Prostate gland (tissue), 2 donors: ENCODE measurements around the gene OR56A4. TPM values are rescaled to one million over a fixed set of nuclear protein-coding genes. Genes with fewer than 3 reads are reported as not detected.

Experiments
- DNase-seq: peaks from one replicate; pipeline ENCODE4 v3.0.0-alpha.2; 2019; ENCODE audit warnings: low spot score
- H3K27ac ChIP-seq, 2 donors: fragments of 200-600 bp; sonication (generic); 2 replicates each; pipeline ENCODE4 v1.5.1; 2017 to 2019
- H3K27me3 ChIP-seq: fragments of 200-600 bp; sonication (generic); replicated peaks from 2 replicates; pipeline ENCODE4 v1.5.1; 2019; ENCODE audit not compliant: insufficient read depth
- H3K36me3 ChIP-seq, 2 donors: fragments of 200-600 bp; sonication (generic); 1 replicate in 1 of 2; 2 replicates in 1 of 2; pipeline versions ENCODE4 v1.5.1 to v1.8.1; 2017 to 2019
- H3K4me1 ChIP-seq: fragments of 200-600 bp; sonication (generic); replicated peaks from 2 replicates; pipeline ENCODE4 v1.5.1; 2019
- H3K4me3 ChIP-seq, 2 donors: fragments of 200-600 bp; sonication (generic); 2 replicates each; pipeline ENCODE4 v1.5.1; 2017 to 2019
- H3K9me3 ChIP-seq: fragments of 200-600 bp; sonication (generic); 2 replicates; pipeline ENCODE4 v1.5.1; 2017
- POLR2A ChIP-seq: fragments of 450-650 bp; IDR thresholded peaks from one replicate; pipeline ENCODE4 v1.6.1; 2016; ENCODE audit warnings: antibody characterized with exemption, mild to moderate bottlenecking
- POLR2AphosphoS5 ChIP-seq: sonication (generic); formaldehyde crosslinking; IDR thresholded peaks from one replicate; pipeline ENCODE4 v1.6.1; 2017; ENCODE audit warnings: antibody characterized with exemption
- WGBS: methylation state at CpG from one replicate; pipeline ENCODE4 v1.1.5; 2018; 5-methylcytosine and 5-hydroxymethylcytosine counted together
- intact Hi-C: fragments of 100-400 bp; cut with DNase I; formaldehyde crosslinking; loops from one replicate; pipeline ENCODE4 v1.14.2; 2022
- total RNA-seq, 2 donors: library from RNA; depleted of rRNA; stranded (reverse); fragments of >200 nt; gene quantifications; one replicate each; pipeline ENCODE4 v1.1.0, GENCODE V29; 2016
- TF ChIP-seq, protein P1 (sequence below), 4 experiments: fragments of 200-600 bp in 2 of 4; fragments of 450-650 bp in 2 of 4; sonication (generic) in 2 of 4; IDR thresholded peaks; 1 replicate in 3 of 4; 2 replicates in 1 of 4; pipeline ENCODE4 v1.5.1; 2016 to 2019; ENCODE audit warnings: antibody characterized with exemption in 4 of 4, mild to moderate bottlenecking in 2 of 4, moderate library complexity in 2 of 4

Gene OR56A4
- total RNA-seq, 2 donors from 2014 or later: not detected

DNA sequence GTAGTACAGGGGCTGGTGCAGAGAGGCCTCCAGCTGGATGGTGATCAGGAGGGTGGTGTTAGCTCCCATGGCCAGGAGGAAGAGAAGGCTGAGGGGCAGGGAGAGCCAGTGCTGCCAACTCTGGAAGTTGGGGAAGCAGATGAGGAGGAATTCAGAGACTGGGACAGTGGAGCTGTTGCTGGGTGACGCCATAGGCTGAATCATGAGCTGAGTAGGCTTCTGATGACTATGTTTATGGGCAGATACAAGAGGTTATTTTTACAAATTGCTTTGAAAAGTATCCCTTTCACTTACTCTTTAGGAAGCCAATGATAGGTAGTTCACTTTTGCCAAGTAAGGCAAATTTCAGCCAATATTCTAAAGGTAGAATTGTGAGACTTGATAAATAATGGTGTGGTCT is 20.8 kb upstream of the OR56A4 start:
- TF ChIP-seq POLR2AphosphoS5 (no peak), POLR2A (no peak)
- TF ChIP-seq, protein P1, sequence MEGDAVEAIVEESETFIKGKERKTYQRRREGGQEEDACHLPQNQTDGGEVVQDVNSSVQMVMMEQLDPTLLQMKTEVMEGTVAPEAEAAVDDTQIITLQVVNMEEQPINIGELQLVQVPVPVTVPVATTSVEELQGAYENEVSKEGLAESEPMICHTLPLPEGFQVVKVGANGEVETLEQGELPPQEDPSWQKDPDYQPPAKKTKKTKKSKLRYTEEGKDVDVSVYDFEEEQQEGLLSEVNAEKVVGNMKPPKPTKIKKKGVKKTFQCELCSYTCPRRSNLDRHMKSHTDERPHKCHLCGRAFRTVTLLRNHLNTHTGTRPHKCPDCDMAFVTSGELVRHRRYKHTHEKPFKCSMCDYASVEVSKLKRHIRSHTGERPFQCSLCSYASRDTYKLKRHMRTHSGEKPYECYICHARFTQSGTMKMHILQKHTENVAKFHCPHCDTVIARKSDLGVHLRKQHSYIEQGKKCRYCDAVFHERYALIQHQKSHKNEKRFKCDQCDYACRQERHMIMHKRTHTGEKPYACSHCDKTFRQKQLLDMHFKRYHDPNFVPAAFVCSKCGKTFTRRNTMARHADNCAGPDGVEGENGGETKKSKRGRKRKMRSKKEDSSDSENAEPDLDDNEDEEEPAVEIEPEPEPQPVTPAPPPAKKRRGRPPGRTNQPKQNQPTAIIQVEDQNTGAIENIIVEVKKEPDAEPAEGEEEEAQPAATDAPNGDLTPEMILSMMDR (IDR thresholded peaks at IDR 0.05): no peak
- 96% methylated on average over 1 of the region's 1 CpG for WGBS
- intact Hi-C loops: loop anchor here (10.0 kb wide), 1 partner anchor 417 kb away; the partner anchor contains the start of gene HPX

DNA sequence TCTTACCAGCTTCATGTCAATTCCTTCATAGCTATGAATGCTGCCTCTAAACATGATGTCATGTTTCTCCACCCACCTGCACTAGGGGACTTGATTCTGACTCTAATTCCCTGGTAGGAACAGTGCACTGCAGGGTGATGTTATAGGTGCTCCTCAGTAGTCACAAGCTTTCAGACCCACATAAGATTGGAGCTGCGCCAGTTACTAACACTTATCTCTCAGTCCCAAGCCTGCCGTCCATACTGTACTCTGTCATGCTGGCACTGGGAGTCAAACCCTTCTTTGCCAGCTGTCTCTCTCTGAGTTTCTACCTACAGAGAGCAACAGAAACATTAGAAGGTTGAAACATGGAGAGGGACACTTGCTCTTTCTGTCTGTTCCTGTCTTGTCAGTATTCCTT is 18.3 kb upstream of the OR56A4 start:
- Histone ChIP-seq H3K4me1 (no peaks in the 10 kb centered on the region), H3K27me3 (no peaks in the 10 kb centered on the region), H3K9me3 (no peaks in the 10 kb centered on the region), H3K27ac (no peak overlapping the region), H3K36me3 (no peaks in the 10 kb centered on the region), H3K4me3 (no peak overlapping the region)
- DNase-seq: no peak
- 64% methylated on average over 2 of the region's 2 CpGs for WGBS
- intact Hi-C loops: loop anchor here (10.0 kb wide), 1 partner anchor 420 kb away; the partner anchor contains the start of gene HPX
- TF ChIP-seq POLR2AphosphoS5: no peak
- TF ChIP-seq, protein P1 (IDR thresholded peaks at IDR 0.05): no peak
- no peak for TF ChIP-seq POLR2A

More for the DNA sequence above, 20.8 kb upstream of the OR56A4 start:
- Histone ChIP-seq H3K36me3 (no peaks in the 10 kb centered on the region), H3K9me3 (no peaks in the 10 kb centered on the region), H3K4me3 (no peak overlapping the region), H3K27me3 (no peaks in the 10 kb centered on the region), H3K4me1 (no peaks in the 10 kb centered on the region), H3K27ac (no peak overlapping the region)
- no peak for DNase-seq

DNA sequence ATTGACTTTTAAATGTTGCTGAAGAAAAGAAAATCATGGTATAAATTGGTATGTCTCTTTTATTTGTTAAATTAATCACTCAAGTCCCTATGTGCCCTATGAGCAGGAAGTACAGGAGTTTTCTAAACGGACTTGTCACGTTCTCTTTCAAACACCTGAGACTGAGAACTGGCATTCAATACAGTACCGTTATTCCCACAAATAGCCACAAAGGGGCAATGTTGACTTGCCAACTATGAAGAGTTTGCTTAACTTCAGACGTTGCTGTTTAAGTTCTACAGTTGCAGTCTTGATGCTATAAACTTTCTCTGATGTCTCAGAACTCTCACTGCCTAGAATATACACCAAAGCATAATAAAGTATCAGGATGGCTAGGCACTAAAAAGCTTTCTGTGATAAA is 16.2 kb upstream of the OR56A4 start:
- 1% methylated on average over 4 of the region's 4 CpGs for WGBS
- H3K4me1 ChIP-seq: no peaks in the 10 kb centered on the region
- peak; percentile 7 for DNase-seq
- intact Hi-C loops: loop anchor here (5.0 to 10.0 kb wide), 3 partner anchors 294 to 422 kb away; partner anchors contain the start of gene HPX
- TF ChIP-seq, protein P1 (IDR thresholded peaks at IDR 0.05): peak in 3 of 4 experiments; percentile 29 to 59 (median 45)
- TF ChIP-seq POLR2AphosphoS5: no peak
- TF ChIP-seq POLR2A: no peak
- no peaks in the 10 kb centered on the region for H3K36me3 ChIP-seq
- H3K27me3 ChIP-seq: no peaks in the 10 kb centered on the region
- no peak overlapping the region for H3K4me3 ChIP-seq
- H3K9me3 ChIP-seq: no peaks in the 10 kb centered on the region
- H3K27ac ChIP-seq: no peak overlapping the region

DNA sequence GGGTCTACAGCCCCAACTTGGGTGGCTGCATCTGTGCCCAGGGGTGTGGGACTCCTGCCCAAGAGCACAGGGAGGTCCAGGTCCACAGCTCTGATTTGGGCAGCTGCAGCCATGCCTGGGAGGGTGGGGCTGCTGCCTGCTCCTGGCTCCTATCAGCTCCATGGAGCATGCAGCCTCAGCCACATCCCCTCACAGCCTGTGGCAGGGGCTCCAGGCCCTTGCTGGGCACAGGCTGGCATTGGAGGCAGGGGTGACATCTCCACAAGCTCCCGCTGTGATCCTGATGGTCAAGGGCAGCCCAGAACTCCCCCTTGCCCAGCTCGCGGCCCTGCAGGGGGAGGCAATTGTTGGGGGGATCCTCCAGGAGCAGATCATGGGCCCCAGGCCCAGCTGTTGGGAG is 6.3 kb upstream of the OR56A4 start:
- Histone ChIP-seq H3K36me3 (no peaks in the 10 kb centered on the region), H3K9me3 (no peaks in the 10 kb centered on the region), H3K27ac (no peak overlapping the region), H3K4me3 (no peak overlapping the region), H3K4me1 (no peaks in the 10 kb centered on the region), H3K27me3 (no peaks in the 10 kb centered on the region)
- TF ChIP-seq POLR2AphosphoS5: no peak
- no peak for TF ChIP-seq POLR2A
- TF ChIP-seq, protein P1 (IDR thresholded peaks at IDR 0.05): no peak
- 86% methylated on average over 3 of the region's 3 CpGs for WGBS
- DNase-seq: no peak
- intact Hi-C loops: no loop called here

DNA sequence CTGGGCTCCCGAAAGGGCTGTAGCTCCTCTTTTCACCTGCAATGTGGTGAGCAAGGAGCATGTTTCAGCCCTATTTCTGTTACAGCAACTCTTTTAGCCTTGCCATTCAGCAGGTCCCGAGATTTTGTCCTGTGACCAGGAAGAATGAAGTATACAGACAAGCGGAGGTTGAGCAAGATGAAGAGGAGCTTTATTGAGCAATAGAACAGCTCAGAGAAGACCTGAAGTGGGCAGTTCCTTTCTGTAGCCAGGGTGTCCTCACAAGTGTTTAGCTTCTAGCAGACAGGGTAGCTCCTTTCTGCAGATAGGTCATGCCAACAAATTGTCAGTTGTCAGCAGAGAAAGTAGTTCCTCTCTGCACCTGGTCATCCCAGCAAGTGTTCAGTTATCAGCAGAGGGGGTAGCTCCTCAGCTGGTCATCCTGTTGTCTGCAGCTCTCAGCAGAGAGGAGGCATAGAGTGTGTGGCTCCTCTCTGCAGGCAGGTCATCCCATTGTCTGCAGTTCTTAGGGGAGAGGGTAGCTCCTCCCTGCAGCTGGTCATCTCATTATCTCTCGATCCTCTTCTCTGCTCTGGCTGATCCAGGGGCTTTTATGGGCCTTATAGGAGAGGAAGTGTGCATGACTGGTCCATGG is 5.4 kb upstream of the OR56A4 start:
- no peak for DNase-seq
- Histone ChIP-seq H3K36me3 (no peaks in the 10 kb centered on the region), H3K4me3 (no peak overlapping the region), H3K4me1 (no peaks in the 10 kb centered on the region), H3K27me3 (no peaks in the 10 kb centered on the region), H3K27ac (no peak overlapping the region), H3K9me3 (no peaks in the 10 kb centered on the region)
- WGBS: 80% methylated on average over 4 of the region's 4 CpGs
- TF ChIP-seq POLR2AphosphoS5 (no peak), POLR2A (no peak)
- TF ChIP-seq, protein P1 (IDR thresholded peaks at IDR 0.05): no peak
- intact Hi-C loops: no loop called here
